Non-pigmented ciliary epithelial cell (primary cell): ENCODE results near the gene SHISAL1.
A peak's percentile ranks its signal among the peaks of the same experiment; 100 is the strongest.

Experiments used
- DNase-seq: peaks from one replicate; pipeline ENCODE4 v3.0.0-alpha.2; 2010; ENCODE audit warnings: low read depth

SHISAL1 gene

GRCh38 chr22:44207173-44207980 is 105.4 kb downstream of the SHISAL1 start:
- DNase-seq = no peak

- DNase-seq = no peak
Measured at GRCh38 chr22:44206696-44207095, 106.1 kb downstream of the SHISAL1 start.

- DNase-seq = no peak
Measured at GRCh38 chr22:44206330-44206645, 106.5 kb downstream of the SHISAL1 start.

GRCh38 chr22:44205516-44206329 is 107.0 kb downstream of the SHISAL1 start:
- no peak for DNase-seq

- no peak for DNase-seq
Measured at GRCh38 chr22:44204739-44205515, 107.8 kb downstream of the SHISAL1 start.

GRCh38 chr22:44203203-44203602 is 109.5 kb downstream of the SHISAL1 start:
- no peak for DNase-seq

- DNase-seq = peak; percentile 42
Measured at GRCh38 chr22:44202261-44202789, 110.4 kb downstream of the SHISAL1 start.

GRCh38 chr22:44201665-44202064 is 111.1 kb downstream of the SHISAL1 start:
- DNase-seq = no peak

- no peak for DNase-seq
Measured at GRCh38 chr22:44200855-44201550, 111.7 kb downstream of the SHISAL1 start.

- DNase-seq = no peak
Measured at GRCh38 chr22:44200451-44200850, 112.3 kb downstream of the SHISAL1 start.

- DNase-seq = no peak
Measured at GRCh38 chr22:44199866-44200265, 112.9 kb downstream of the SHISAL1 start.

GRCh38 chr22:44199164-44199563 is 113.6 kb downstream of the SHISAL1 start:
- no peak for DNase-seq

- no peak for DNase-seq
Measured at GRCh38 chr22:44197271-44197670, 115.5 kb downstream of the SHISAL1 start.

GRCh38 chr22:44196731-44197131 is 116.0 kb downstream of the SHISAL1 start:
- no peak for DNase-seq

- no peak for DNase-seq
Measured at GRCh38 chr22:44196241-44196640, 116.5 kb downstream of the SHISAL1 start.

GRCh38 chr22:44195189-44195871 is 117.4 kb downstream of the SHISAL1 start:
- no peak for DNase-seq

GRCh38 chr22:44194569-44194968 is 118.2 kb downstream of the SHISAL1 start:
- no peak for DNase-seq
